ENCODE data around the gene RBM25.

- no peak for TF ChIP-seq EZH2phosphoT487 (IDR thresholded peaks at IDR 0.05; ENCODE audit: insufficient read depth, low read depth)
- TF ChIP-seq EZH2 (IDR thresholded peaks at IDR 0.05; ENCODE audit: insufficient read depth, poor library complexity, severe bottlenecking): no peak
Measured at GRCh38 chr14:73143003-73143402, 84.7 kb downstream of the RBM25 start.

Measured in GM23248 (cell line).